Uterus (tissue), 2 donors: Measurements from ENCODE around the gene TNRC18.

Experiments used
- CTCF ChIP-seq, 4 experiments: fragments of 200-600 bp in 2 of 4; fragments of 450-650 bp in 2 of 4; sonication (generic) in 2 of 4; IDR thresholded peaks; one replicate each; pipeline ENCODE4 v1.5.1; 2016 to 2019; ENCODE audit warnings: antibody characterized with exemption in 4 of 4, mild to moderate bottlenecking in 2 of 4, moderate library complexity in 1 of 4
- POLR2A ChIP-seq, 2 donors: fragments of 450-650 bp; IDR thresholded peaks; one replicate each; pipeline ENCODE4 v1.6.1; 2016; ENCODE audit warnings: antibody characterized with exemption in 2 of 2, mild to moderate bottlenecking in 1 of 2, moderate library complexity in 1 of 2

DNA sequence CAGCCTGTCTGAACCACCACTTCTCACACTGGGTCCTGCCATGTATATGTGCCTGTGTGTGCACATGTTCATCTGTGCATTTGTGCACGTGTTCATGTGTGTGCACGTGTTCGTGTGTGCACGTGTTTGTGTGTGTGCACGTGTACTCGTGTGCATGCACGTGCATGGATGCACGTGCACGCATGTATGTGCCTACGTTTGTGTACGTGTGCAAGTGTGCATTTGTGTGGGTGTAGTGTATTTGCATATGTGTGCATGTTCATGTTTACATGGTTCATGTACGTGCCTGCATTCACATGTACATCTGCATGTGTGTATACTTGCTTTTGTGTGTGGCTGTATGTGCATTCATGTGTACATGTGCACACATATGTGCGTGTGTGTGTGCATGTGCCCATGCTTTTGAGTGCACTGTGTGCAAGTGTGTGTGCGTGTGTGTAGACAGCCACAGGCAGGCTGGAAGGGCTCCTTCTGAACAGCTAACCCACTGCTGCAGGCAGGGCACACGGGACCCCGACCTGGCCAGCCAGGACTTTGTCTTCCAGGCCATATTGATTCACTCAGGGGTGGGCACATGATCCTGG lies 112.7 kb downstream of the TNRC18 start:
- TF ChIP-seq CTCF (IDR thresholded peaks at IDR 0.05) (no peak), POLR2A (IDR thresholded peaks at IDR 0.05) (no peak)
